CD1c-positive myeloid dendritic cell (primary cell): ENCODE data around the gene TGFBR2.

Experiments
- DNase-seq: peaks from one replicate; pipeline ENCODE4 v3.0.0-alpha.2; 2016; ENCODE audit errors: extremely low spot score

Gene TGFBR2

DNA sequence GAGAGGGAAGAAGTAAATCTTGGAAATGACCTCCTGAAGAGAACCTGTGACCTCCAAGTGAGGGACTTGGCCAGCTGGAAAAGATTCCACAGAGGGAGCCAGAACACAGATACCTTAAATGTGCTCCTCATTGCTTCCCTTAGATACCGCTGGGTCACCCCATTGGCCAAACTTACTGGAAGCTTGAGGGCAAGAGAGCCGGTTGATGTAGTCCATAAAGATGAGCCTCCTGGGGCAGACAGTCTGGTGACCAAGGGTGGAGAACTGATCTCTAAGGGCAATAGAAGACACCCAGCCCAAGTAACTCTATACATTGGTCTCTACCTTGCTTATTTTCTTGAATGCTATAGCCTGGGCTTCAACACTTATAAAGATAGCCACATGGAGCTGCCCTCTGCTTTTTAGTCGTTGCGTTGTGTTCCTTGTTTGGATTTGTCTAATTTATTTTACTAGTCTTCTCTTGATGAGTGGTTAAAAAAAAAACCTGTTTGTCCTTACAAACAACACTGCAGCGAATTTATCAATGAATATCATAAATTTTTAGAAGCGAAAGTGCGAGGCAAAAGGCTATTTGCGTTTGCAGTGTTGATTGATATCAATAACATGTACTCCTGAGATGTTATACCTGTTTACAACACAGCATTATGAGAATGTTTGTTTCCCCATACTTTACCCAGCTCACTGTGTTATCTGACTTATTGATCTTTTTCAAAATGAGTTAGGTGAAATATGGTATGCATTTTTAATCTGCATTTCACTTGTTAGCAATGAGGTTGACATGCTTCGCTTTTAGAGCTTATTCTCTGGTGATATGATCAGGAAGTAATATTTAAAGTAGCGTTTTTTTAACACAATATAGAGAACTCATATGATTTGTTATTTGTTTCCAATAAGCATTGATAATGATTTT is 31.2 kb downstream of the TGFBR2 start:
- no peak for DNase-seq

DNA sequence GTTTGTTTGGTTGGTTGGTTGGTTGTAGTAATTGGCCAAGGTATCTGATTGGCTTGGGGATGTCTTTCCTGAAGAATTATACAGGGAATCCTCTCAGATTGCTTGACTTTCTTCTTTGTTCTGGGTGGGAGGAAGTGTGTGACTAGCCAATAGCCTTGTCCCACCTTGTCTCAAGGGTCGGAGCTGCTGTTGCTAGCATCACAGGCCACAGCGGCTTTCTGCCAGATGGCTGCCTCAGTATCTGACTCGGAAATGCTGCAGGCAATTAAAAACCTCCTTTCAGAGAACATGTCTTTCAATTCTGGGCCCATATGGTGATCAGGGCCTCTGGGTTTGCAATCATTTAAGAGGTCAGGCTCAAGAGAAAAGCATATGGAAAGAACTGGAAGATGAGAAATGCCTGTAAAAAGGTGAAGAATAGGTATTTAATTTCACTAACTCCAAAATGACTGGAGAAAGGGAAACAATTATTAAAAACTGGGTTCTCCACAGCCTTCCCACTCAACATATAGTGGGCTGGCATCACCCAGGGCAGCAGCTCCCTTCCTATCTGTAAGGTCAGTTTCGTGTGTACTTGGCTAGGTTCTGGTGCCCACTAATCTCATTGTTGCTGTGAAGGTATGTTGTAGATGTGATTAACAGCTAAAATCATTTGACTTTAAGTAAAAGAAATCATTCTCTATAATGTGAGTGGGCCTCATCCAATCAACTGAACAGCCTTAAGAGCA is 32.4 kb downstream of the TGFBR2 start:
- no peak for DNase-seq

DNA sequence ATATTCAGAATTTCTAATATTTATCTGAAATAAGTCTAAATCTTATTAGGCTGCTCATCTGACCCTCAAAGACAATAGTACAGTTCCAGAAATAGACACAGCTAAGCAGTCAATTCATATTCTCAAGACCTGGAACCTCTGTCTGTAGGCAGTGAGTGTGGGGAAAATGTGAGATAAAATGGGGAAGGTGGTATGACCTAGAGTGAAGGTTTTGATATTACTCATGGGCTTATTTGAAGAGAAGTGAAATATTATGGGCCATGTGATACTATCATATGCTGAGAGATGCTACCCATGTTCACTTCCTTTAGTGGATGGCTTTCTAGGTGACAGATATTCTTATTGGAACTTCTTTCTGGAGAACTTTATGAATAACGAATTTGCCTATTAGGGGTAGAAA is 33.5 kb downstream of the TGFBR2 start:
- peak; percentile 87 for DNase-seq

GRCh38 chr3:30640851-30641250 is 34.5 kb downstream of the TGFBR2 start:
- DNase-seq: no peak

- no peak for DNase-seq
Measured at GRCh38 chr3:30641416-30642251, 35.2 kb downstream of the TGFBR2 start.

- DNase-seq: peak; percentile 47
Measured at GRCh38 chr3:30642849-30643361, 36.5 kb downstream of the TGFBR2 start.

- DNase-seq: no peak
Measured at GRCh38 chr3:30643763-30644462, 37.5 kb downstream of the TGFBR2 start.

DNA sequence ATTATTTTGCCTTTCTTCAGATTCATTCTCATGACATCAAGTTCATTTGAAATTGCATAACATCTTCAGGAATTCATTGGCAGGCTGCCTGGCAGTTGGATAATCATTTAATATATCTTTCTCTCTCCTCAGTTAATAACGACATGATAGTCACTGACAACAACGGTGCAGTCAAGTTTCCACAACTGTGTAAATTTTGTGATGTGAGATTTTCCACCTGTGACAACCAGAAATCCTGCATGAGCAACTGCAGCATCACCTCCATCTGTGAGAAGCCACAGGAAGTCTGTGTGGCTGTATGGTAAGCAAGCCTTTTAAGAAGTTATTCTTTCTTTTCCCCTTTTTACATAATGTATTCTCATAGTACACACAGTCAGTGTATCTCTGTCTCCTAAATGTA is 38.2 kb downstream of the TGFBR2 start:
- DNase-seq: no peak

DNA sequence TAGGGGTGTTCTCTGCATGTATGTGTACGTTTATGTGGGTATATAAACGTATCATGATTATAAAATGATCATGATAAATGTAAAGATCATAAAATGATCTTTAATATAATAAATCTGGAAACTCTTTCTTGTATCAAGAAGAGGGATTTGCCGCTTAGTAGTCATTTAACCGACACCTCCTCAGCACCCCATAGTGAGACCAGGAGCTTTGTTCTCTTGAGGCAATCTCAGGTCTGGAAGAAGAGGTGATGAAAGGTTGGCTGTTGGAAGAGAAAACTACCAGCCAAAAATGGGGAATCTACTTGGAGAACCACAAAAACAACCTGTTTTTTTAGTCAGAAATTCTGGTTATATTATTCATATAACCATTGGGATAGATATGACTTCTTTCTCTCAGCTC is 38.7 kb downstream of the TGFBR2 start:
- no peak for DNase-seq

- peak; percentile 72 for DNase-seq
Measured at GRCh38 chr3:30646181-30646876, 39.9 kb downstream of the TGFBR2 start.

DNA sequence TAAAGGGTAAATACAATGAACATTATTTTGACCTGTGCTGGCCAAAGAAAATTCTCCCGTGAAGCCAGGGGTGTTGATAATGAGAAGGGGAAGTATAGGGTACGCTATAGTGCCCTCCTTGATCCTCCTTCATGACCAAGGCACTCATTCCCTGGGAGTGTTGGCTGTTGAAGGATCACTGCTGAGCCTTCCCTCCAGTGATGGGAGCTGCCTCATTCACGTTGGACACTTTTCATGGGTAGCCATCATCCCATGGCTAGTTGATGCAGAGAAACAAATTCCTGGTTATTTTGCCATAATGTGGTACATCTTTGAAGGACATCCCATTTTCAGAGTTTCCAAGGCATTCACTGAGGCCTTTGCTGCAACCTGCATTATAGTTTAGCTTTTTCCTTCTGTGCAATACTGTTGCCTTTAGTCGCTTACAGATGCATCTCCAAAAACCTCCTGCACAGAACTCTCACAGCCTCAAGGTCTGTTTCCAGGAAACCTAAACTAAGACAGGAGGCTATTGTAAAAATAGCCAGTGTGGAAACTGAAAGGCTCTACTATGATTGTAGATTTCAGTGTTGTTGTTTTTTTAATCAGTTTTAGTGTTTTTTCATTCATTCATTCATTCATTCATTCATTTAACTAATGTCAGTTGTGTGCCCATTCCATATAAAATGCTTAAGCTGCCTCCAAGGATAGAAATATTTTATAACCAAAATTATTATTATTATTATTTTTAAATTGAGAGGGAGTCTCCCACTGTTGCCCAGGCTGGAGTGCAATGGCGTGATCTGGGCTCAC is 40.8 kb downstream of the TGFBR2 start:
- no peak for DNase-seq

DNA sequence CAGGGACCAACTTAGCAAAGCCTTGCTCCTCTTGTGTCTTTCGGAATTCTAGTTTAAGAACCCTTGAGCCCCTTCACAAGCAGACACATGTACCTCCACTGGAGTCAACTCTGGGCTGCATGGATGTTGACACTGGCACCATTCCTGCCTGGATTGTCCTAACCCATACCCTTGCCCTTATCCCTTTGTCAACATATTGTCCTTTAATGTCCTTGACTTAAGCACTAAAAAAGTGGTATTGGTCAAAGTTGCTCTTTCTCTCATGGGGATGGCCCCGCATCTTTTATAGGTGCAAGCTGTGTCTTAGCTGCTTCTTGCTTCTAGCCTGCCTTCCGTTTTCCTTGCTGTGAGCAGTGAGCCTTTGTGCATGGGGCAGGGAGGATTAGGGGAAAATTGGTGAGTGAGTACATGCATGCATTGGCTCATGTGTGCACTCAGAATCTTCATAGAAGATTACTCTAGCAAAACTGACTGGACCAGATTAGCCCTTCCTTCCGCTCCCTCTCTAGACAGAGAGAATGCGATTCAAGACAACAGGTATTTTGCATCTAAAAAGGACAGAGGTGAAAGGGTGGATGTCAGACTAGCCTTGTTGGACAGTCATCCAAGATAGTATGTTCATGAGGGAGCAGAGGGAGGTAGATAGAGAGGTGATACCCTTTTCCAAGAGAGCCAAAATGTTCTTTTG is 42.4 kb downstream of the TGFBR2 start:
- no peak for DNase-seq

DNA sequence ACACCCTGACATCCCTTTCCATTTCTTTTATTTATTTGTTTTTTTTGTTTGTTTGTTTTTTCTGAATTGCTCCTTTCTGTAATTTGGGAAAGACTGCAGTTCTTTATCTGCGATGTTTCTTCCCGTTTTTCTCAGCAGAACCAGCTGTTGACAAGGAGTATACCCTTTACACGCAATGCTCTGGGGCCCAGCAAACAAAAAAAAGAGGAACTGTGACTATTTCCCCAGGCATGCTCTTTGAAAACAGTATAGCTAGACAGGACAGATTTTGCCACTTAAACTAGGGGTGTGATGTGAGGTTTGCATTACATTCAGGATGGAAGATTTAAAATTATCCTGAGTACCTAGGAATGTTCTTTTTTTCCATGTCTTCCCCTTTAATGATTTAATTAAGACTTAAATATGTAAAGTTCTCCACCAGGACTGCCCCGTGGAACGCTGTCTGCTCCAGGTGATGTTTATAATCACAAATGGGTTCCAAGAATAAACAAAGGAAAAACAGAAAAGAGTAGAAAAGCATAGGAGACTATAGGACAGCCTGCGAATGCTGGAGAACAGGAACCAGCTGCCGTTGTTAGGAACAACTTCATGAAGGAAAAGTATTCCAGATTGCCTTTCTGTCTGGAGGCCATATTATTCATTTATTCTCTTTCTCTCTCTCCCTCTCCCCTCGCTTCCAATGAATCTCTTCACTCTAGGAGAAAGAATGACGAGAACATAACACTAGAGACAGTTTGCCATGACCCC is 43.3 kb downstream of the TGFBR2 start:
- DNase-seq: peak; percentile 91

GRCh38 chr3:30650348-30650995 is 44.1 kb downstream of the TGFBR2 start:
- DNase-seq: no peak

GRCh38 chr3:30654269-30654668 is 47.9 kb downstream of the TGFBR2 start:
- DNase-seq: no peak

DNA sequence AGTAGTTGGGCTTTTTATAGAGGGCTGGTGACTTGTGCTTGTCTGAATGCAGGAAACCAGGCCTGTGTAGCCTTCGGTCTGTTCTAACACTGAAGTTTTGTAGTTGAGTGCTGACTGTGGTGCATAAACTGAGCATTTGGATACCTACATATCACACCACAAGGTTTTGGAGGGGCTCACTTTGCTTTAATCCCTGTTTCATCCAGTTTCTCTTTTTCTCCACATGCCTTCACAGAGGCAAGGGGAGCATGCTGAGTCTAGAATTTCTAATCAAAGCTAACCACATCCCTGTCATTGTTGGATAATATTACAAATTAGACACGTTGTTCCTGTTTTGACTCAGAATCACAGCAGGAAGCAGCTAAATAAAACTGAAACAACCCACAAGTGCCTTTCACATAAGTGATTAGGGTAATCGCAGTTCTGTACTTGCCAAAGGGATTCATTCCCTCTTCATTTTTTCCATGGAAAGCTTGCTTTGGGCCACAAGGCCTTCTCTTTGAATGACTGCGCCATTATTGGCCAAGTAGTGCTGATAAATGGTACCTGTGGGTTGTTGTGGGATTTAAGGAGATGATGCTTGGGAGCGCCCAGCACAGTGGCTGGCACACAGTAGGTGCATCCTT is 48.9 kb downstream of the TGFBR2 start:
- peak; percentile 86 for DNase-seq

GRCh38 chr3:30656624-30657141 is 50.3 kb downstream of the TGFBR2 start:
- DNase-seq: no peak
